Measurements from ENCODE around the gene AK4.
"Not testable (repeated sequence)": the region's sequence is repeated elsewhere in the genome, so short reads cannot be mapped to it uniquely, and the experiment has no call there.

AK4 gene

DNA sequence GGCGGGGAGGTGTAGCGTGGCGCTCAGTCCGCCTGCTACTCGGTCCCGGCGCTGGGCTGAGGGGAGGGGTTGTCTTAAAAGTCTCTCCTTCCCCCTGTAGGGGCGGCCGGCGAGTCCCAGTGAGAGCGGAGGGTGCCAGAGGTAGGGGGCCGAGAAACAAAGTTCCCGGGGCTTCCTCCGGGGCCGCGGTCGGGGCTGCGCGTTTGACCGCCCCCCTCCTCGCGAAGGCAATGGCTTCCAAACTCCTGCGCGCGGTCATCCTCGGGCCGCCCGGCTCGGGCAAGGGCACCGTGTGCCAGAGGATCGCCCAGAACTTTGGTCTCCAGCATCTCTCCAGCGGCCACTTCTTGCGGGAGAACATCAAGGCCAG, at the start of gene AK4:
TSS of gene AK4 (plus strand) at position 26 of the 370 bp plus-strand sequence. CDS start at position 231, 205 bp downstream.
- H3K4me3 ChIP-seq (ENCODE audit: low read depth in 1 of 2, low read length in 2 of 2), result peak within 1 kb of the TSS; percentile 60 to 98
- H3K27ac ChIP-seq (ENCODE audit: low read depth, low read length), result peak within 1 kb of the TSS; percentile 94
- peaks cover 12% of the 10 kb centered on the region for H3K4me1 ChIP-seq (ENCODE audit: insufficient read depth, low read length)
- not testable (repeated sequence) for H3K9me3 ChIP-seq (ENCODE audit: low read length); H3K36me3 ChIP-seq (ENCODE audit: insufficient read depth, low read length); H3K27me3 ChIP-seq (ENCODE audit: control insufficient read depth in 1 of 2, insufficient read depth in 2 of 2, low read length in 2 of 2)
- H3K9ac ChIP-seq (ENCODE audit: low read length), result peak within 1 kb of the TSS; percentile 42

DNA sequence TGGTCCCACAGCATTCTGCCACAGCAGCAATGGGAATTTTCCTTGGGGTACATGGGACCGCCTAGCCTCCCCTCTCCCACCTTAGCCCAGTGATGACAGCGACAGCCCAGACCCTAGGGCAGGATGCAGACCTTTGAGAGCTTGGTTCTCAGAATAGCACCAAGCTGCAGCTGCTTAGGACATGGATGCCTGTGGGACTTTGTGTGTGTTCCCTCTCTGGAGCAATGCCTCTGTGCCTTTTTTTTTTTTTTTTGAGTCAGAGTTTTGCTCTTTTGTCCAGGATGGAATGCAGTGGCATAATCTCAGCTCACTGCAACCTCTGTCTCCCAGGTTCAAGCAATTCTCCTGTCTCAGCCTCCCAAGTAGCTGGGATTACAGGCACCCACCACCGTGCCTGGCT, 44.2 kb upstream of the AK4 start:
- Histone ChIP-seq H3K27me3 (ENCODE audit: control insufficient read depth in 1 of 2, insufficient read depth in 2 of 2, low read length in 2 of 2) (no peaks in the 10 kb centered on the region), H3K4me1 (ENCODE audit: insufficient read depth, low read length) (no peaks in the 10 kb centered on the region), H3K36me3 (ENCODE audit: insufficient read depth, low read length) (no peaks in the 10 kb centered on the region), H3K9me3 (ENCODE audit: low read length) (no peaks in the 10 kb centered on the region), H3K9ac (ENCODE audit: low read length) (no peak overlapping the region), H3K4me3 (ENCODE audit: low read depth in 1 of 2, low read length in 2 of 2) (no peak overlapping the region), H3K27ac (ENCODE audit: low read depth, low read length) (no peak overlapping the region)

- Histone ChIP-seq H3K27ac (ENCODE audit: low read depth, low read length) (no peak overlapping the region), H3K4me1 (ENCODE audit: insufficient read depth, low read length) (no peaks in the 10 kb centered on the region), H3K27me3 (ENCODE audit: control insufficient read depth in 1 of 2, insufficient read depth in 2 of 2, low read length in 2 of 2) (no peaks in the 10 kb centered on the region), H3K4me3 (ENCODE audit: low read depth in 1 of 2, low read length in 2 of 2) (no peak overlapping the region), H3K9ac (ENCODE audit: low read length) (no peak overlapping the region), H3K36me3 (ENCODE audit: insufficient read depth, low read length) (no peaks in the 10 kb centered on the region), H3K9me3 (ENCODE audit: low read length) (no peaks in the 10 kb centered on the region)
Observed at GRCh38 chr1:65104854-65105534, 43.0 kb upstream of the AK4 start.

- Histone ChIP-seq H3K36me3 (ENCODE audit: insufficient read depth, low read length) (no peaks in the 10 kb centered on the region), H3K27me3 (ENCODE audit: control insufficient read depth in 1 of 2, insufficient read depth in 2 of 2, low read length in 2 of 2) (no peaks in the 10 kb centered on the region), H3K4me3 (ENCODE audit: low read depth in 1 of 2, low read length in 2 of 2) (no peak overlapping the region), H3K9me3 (ENCODE audit: low read length) (no peaks in the 10 kb centered on the region), H3K9ac (ENCODE audit: low read length) (no peak overlapping the region), H3K27ac (ENCODE audit: low read depth, low read length) (no peak overlapping the region), H3K4me1 (ENCODE audit: insufficient read depth, low read length) (no peaks in the 10 kb centered on the region)
Observed at GRCh38 chr1:65105596-65105995, 42.4 kb upstream of the AK4 start.

DNA sequence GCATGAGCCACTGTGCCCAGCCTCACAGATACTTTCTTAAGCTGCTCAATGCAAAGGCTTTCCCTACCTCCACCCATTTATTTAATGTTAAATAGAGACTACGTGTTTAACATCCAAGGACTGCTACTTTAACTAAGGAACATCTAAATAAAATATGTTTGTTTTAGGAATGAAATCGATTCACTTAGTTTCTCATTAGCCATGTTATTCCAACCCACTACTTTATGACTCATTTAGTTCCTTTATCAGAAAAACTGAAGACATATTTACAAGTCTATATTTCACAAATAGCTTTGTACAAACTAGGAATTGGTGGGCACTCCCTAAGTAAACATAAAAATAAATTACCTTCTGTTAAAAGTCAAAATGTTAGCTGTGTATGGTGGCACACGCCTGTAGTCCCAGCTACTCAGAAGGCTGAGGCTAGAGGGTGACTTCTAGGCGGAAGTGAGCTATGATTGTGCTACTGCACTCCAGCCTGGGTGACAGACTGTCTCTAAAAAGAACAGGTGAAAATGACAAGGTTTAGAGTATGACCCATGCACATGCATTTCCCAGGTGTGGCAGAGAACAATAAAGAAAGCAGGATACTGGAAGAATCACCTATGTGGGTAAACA, 39.9 kb upstream of the AK4 start:
- Histone ChIP-seq H3K9ac (ENCODE audit: low read length) (no peak overlapping the region), H3K27me3 (ENCODE audit: control insufficient read depth in 1 of 2, insufficient read depth in 2 of 2, low read length in 2 of 2) (no peaks in the 10 kb centered on the region), H3K9me3 (ENCODE audit: low read length) (no peaks in the 10 kb centered on the region), H3K36me3 (ENCODE audit: insufficient read depth, low read length) (no peaks in the 10 kb centered on the region), H3K4me3 (ENCODE audit: low read depth in 1 of 2, low read length in 2 of 2) (no peak overlapping the region), H3K4me1 (ENCODE audit: insufficient read depth, low read length) (no peaks in the 10 kb centered on the region), H3K27ac (ENCODE audit: low read depth, low read length) (no peak overlapping the region)

- no peak overlapping the region for H3K9ac ChIP-seq (ENCODE audit: low read length)
- H3K4me1 ChIP-seq (ENCODE audit: insufficient read depth, low read length), result peaks cover 1% of the 10 kb centered on the region
- no peaks in the 10 kb centered on the region for H3K36me3 ChIP-seq (ENCODE audit: insufficient read depth, low read length)
- no peak overlapping the region for H3K4me3 ChIP-seq (ENCODE audit: low read depth in 1 of 2, low read length in 2 of 2)
- H3K27me3 ChIP-seq (ENCODE audit: control insufficient read depth in 1 of 2, insufficient read depth in 2 of 2, low read length in 2 of 2), result no peaks in the 10 kb centered on the region
- no peaks in the 10 kb centered on the region for H3K9me3 ChIP-seq (ENCODE audit: low read length)
- H3K27ac ChIP-seq (ENCODE audit: low read depth, low read length), result no peak overlapping the region
Observed at GRCh38 chr1:65109487-65109886, 38.5 kb upstream of the AK4 start.

- Histone ChIP-seq H3K4me3 (ENCODE audit: low read depth in 1 of 2, low read length in 2 of 2) (no peak overlapping the region), H3K4me1 (ENCODE audit: insufficient read depth, low read length) (peaks cover 4% of the 10 kb centered on the region), H3K27ac (ENCODE audit: low read depth, low read length) (no peak overlapping the region), H3K9ac (ENCODE audit: low read length) (no peak overlapping the region), H3K9me3 (ENCODE audit: low read length) (no peaks in the 10 kb centered on the region), H3K27me3 (ENCODE audit: control insufficient read depth in 1 of 2, insufficient read depth in 2 of 2, low read length in 2 of 2) (no peaks in the 10 kb centered on the region), H3K36me3 (ENCODE audit: insufficient read depth, low read length) (no peaks in the 10 kb centered on the region)
Observed at GRCh38 chr1:65112811-65113210, 35.2 kb upstream of the AK4 start.

- H3K4me1 ChIP-seq (ENCODE audit: insufficient read depth, low read length), result peaks cover 4% of the 10 kb centered on the region
- H3K4me3 ChIP-seq (ENCODE audit: low read depth in 1 of 2, low read length in 2 of 2), result no peak overlapping the region
- no peak overlapping the region for H3K27ac ChIP-seq (ENCODE audit: low read depth, low read length)
- H3K9ac ChIP-seq (ENCODE audit: low read length), result no peak overlapping the region
- no peaks in the 10 kb centered on the region for H3K9me3 ChIP-seq (ENCODE audit: low read length)
- no peaks in the 10 kb centered on the region for H3K27me3 ChIP-seq (ENCODE audit: control insufficient read depth in 1 of 2, insufficient read depth in 2 of 2, low read length in 2 of 2)
- no peaks in the 10 kb centered on the region for H3K36me3 ChIP-seq (ENCODE audit: insufficient read depth, low read length)
Observed at GRCh38 chr1:65113298-65113697, 34.7 kb upstream of the AK4 start.

DNA sequence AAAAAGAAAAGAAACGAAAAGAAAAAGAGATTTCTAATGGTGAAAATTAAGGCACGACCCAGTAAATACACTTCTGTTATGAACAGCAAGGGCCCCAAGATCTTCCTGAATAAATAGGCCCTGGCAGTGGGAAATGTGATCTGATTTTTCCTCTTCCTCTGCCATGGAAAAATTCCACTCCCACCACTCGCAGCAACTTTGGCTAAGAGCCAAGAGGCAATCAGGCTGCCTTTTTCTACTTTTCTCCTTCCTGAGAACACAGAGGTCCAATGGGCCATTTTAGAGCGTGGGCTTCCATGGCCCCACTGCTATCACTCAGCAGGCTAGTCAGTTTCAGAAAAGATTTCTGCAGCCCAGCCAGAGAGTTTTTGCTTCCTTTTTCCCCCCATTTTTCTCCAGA, 33.7 kb upstream of the AK4 start:
- Histone ChIP-seq H3K36me3 (ENCODE audit: insufficient read depth, low read length) (no peaks in the 10 kb centered on the region), H3K4me3 (ENCODE audit: low read depth in 1 of 2, low read length in 2 of 2) (no peak overlapping the region), H3K4me1 (ENCODE audit: insufficient read depth, low read length) (peaks cover 4% of the 10 kb centered on the region), H3K9ac (ENCODE audit: low read length) (no peak overlapping the region), H3K9me3 (ENCODE audit: low read length) (no peaks in the 10 kb centered on the region), H3K27ac (ENCODE audit: low read depth, low read length) (no peak overlapping the region), H3K27me3 (ENCODE audit: control insufficient read depth in 1 of 2, insufficient read depth in 2 of 2, low read length in 2 of 2) (no peaks in the 10 kb centered on the region)

- H3K27ac ChIP-seq (ENCODE audit: low read depth, low read length), result no peak overlapping the region
- no peaks in the 10 kb centered on the region for H3K36me3 ChIP-seq (ENCODE audit: insufficient read depth, low read length)
- no peak overlapping the region for H3K4me3 ChIP-seq (ENCODE audit: low read depth in 1 of 2, low read length in 2 of 2)
- no peaks in the 10 kb centered on the region for H3K4me1 ChIP-seq (ENCODE audit: insufficient read depth, low read length)
- no peaks in the 10 kb centered on the region for H3K9me3 ChIP-seq (ENCODE audit: low read length)
- no peak overlapping the region for H3K9ac ChIP-seq (ENCODE audit: low read length)
- H3K27me3 ChIP-seq (ENCODE audit: control insufficient read depth in 1 of 2, insufficient read depth in 2 of 2, low read length in 2 of 2), result no peaks in the 10 kb centered on the region
Observed at GRCh38 chr1:65119951-65120350, 28.1 kb upstream of the AK4 start.

GRCh38 chr1:65129104-65129503, 18.9 kb upstream of the AK4 start:
- not testable (repeated sequence) for H3K36me3 ChIP-seq (ENCODE audit: insufficient read depth, low read length); H3K4me1 ChIP-seq (ENCODE audit: insufficient read depth, low read length); H3K4me3 ChIP-seq (ENCODE audit: low read depth in 1 of 2, low read length in 2 of 2); H3K27me3 ChIP-seq (ENCODE audit: control insufficient read depth in 1 of 2, insufficient read depth in 2 of 2, low read length in 2 of 2); H3K9ac ChIP-seq (ENCODE audit: low read length); H3K27ac ChIP-seq (ENCODE audit: low read depth, low read length); H3K9me3 ChIP-seq (ENCODE audit: low read length)

- H3K4me1 ChIP-seq (ENCODE audit: insufficient read depth, low read length), result no peaks in the 10 kb centered on the region
- no peak overlapping the region for H3K27ac ChIP-seq (ENCODE audit: low read depth, low read length)
- H3K9me3 ChIP-seq (ENCODE audit: low read length), result no peaks in the 10 kb centered on the region
- H3K36me3 ChIP-seq (ENCODE audit: insufficient read depth, low read length), result no peaks in the 10 kb centered on the region
- no peak overlapping the region for H3K9ac ChIP-seq (ENCODE audit: low read length)
- no peaks in the 10 kb centered on the region for H3K27me3 ChIP-seq (ENCODE audit: control insufficient read depth in 1 of 2, insufficient read depth in 2 of 2, low read length in 2 of 2)
- H3K4me3 ChIP-seq (ENCODE audit: low read depth in 1 of 2, low read length in 2 of 2), result no peak overlapping the region
Observed at GRCh38 chr1:65138524-65138923, 9.5 kb upstream of the AK4 start.

Data from muscle layer of colon (tissue), 2 donors.